K562 (cell line): ENCODE results near the gene H2AZ2. TPM values are rescaled to one million over a fixed set of nuclear protein-coding genes. Genes with fewer than 3 reads are reported as not detected.

Experiments used
- BRF1 ChIP-seq: IDR thresholded peaks from 3 replicates; pipeline ENCODE4 v1.6.1; 2011; ENCODE audit warnings: borderline replicate concordance, mild to moderate bottlenecking; ENCODE audit not compliant: insufficient read length; ENCODE audit errors: extremely low read depth
- CHD4 ChIP-seq: fragments of 200-600 bp; sonication (generic); IDR thresholded peaks from 3 replicates; pipeline ENCODE4 v1.6.1; 2012; ENCODE audit warnings: low read depth, mild to moderate bottlenecking, mixed read lengths, low read length, inconsistent platforms; ENCODE audit not compliant: insufficient read depth, insufficient replicate concordance, poor library complexity, severe bottlenecking
- CXXC5 ChIP-seq: fragments of 250-450 bp; sonication (Bioruptor Pico); IDR thresholded peaks from 2 replicates; pipeline ENCODE4 v1.8.0; 2022; ENCODE audit warnings: inconsistent platforms, mild to moderate bottlenecking, moderate library complexity
- FOXM1 ChIP-seq, 2 experiments: fragments of 450-650 bp in 1 of 2; sonication (generic) in 1 of 2; formaldehyde crosslinking in 1 of 2; IDR thresholded peaks; 2 replicates each; pipeline versions ENCODE4 v1.6.1 to v1.9.0; 2017 to 2022; ENCODE audit warnings: low read depth in 2 of 2, mild to moderate bottlenecking in 2 of 2, missing genetic modification reagents in 1 of 2, moderate library complexity in 1 of 2
- HOXB6 ChIP-seq: fragments of 250-450 bp; sonication (Bioruptor Pico); IDR thresholded peaks from 2 replicates; pipeline ENCODE4 v1.5.1; 2022; ENCODE audit warnings: mild to moderate bottlenecking, borderline replicate concordance
- LARP7 ChIP-seq: fragments of 450-650 bp; IDR thresholded peaks from 2 replicates; pipeline ENCODE4 v1.6.1; 2016
- MAZ ChIP-seq, 2 experiments: fragments of 450-650 bp in 1 of 2; sonication (generic) in 1 of 2; formaldehyde crosslinking; IDR thresholded peaks in 1 of 2; conservative IDR thresholded peaks in 1 of 2; 2 replicates each; pipeline versions ENCODE4 v1.4.0 to v1.5.0; 2020; ENCODE audit warnings: mild to moderate bottlenecking in 1 of 2, missing genetic modification reagents in 1 of 2
- MCM5 ChIP-seq: fragments of 450-650 bp; IDR thresholded peaks from 2 replicates; pipeline ENCODE4 v1.6.1; 2016; ENCODE audit warnings: low read depth
- PHB2 ChIP-seq: fragments of 450-650 bp; IDR thresholded peaks from 2 replicates; pipeline ENCODE4 v1.6.1; 2017; ENCODE audit warnings: low read depth
- SUPT5H ChIP-seq: fragments of 450-650 bp; IDR thresholded peaks from 2 replicates; pipeline ENCODE4 v1.6.1; 2016
- XRCC4 ChIP-seq: IDR thresholded peaks from one replicate; pipeline ENCODE4 v1.6.1; 2011; ENCODE audit not compliant: insufficient read depth, insufficient read length; ENCODE audit errors: extremely low read depth
- ZNF445 ChIP-seq: fragments of 250-450 bp; sonication (Bioruptor Pico); IDR thresholded peaks from 2 replicates; pipeline ENCODE4 v1.4.0; 2020; ENCODE audit warnings: low read depth, mild to moderate bottlenecking, moderate library complexity
- ZNF75A ChIP-seq: fragments of 450-650 bp; formaldehyde crosslinking; IDR thresholded peaks from 2 replicates; pipeline ENCODE4 v1.4.0; 2020; ENCODE audit warnings: mild to moderate bottlenecking
- polyA plus RNA-seq, 8 experiments: library from polyadenylated mRNA; depleted of rRNA in 4 of 8; stranded (reverse) in 5 of 8; unstranded in 3 of 8; fragments of >200 nt; fragmentation: Nextera tagmentation in 2 of 8; fragmentation: Illumina TruSeq in 1 of 8; extraction: Ambion mirVana in 2 of 8; extraction: Trizol in 1 of 8; gene quantifications; 2 replicates each; pipeline versions ENCODE4 v1.2.1 to v1.2.3, GENCODE V29; 2011 to 2014; ENCODE audit warnings: inconsistent platforms in 1 of 8, missing spikeins in 1 of 8
- total RNA-seq, 7 experiments: library from RNA; depleted of rRNA in 6 of 7; stranded (reverse); fragments of >200 nt in 6 of 7; fragmentation: Illumina TruSeq in 2 of 7; extraction: Trizol in 2 of 7; gene quantifications; 2 replicates each; pipeline versions ENCODE4 v1.2.1 to v1.2.3, GENCODE V29; 2011 to 2021; ENCODE audit warnings: low replicate concordance in 1 of 7
- TF ChIP-seq, protein P1 (sequence below), 2 experiments: fragments of 450-650 bp in 1 of 2; sonication (generic) in 1 of 2; formaldehyde crosslinking in 1 of 2; IDR thresholded peaks in 1 of 2; conservative IDR thresholded peaks in 1 of 2; 2 replicates each; pipeline versions ENCODE4 v1.6.1 to v1.8.1; 2016 to 2023; ENCODE audit warnings: mild to moderate bottlenecking in 2 of 2, moderate library complexity in 2 of 2, inconsistent platforms in 1 of 2, missing genetic modification reagents in 1 of 2
- TF ChIP-seq, protein P2 (sequence below), 3 experiments: IDR thresholded peaks in 2 of 3; conservative IDR thresholded peaks in 1 of 3; 2 replicates each; pipeline ENCODE4 v1.5.1; 2011 to 2012; ENCODE audit warnings: low read length in 3 of 3, mild to moderate bottlenecking in 3 of 3, control low read depth in 2 of 3, improper control_type of control experiment in 1 of 3, inconsistent platforms in 1 of 3, low read depth in 1 of 3, mixed read lengths in 1 of 3, moderate library complexity in 1 of 3; ENCODE audit not compliant: insufficient read depth in 2 of 3
- TF ChIP-seq, protein P3 (sequence below), 2 experiments: IDR thresholded peaks; 2 replicates each; pipeline ENCODE4 v1.6.1; 2012; ENCODE audit warnings: improper control_type of control experiment in 2 of 2, low read depth in 2 of 2, low read length in 2 of 2, borderline replicate concordance in 1 of 2
- TF ChIP-seq, protein P4 (sequence below): fragments of 250-450 bp; sonication (Bioruptor Pico); IDR thresholded peaks from 2 replicates; pipeline ENCODE4 v1.5.0; 2021
- TF ChIP-seq, protein P5 (sequence below): fragments of 250-450 bp; sonication (Bioruptor Pico); IDR thresholded peaks from 2 replicates; pipeline ENCODE4 v1.5.0; 2022; ENCODE audit warnings: mild to moderate bottlenecking

The H2AZ2 gene
- total and polyA plus RNA-seq, 9 of the 15 experiments (the other 6 are each of a cell fraction or from before 2014, with no cell fraction given) = 105 to 382 (median 286) TPM

DNA sequence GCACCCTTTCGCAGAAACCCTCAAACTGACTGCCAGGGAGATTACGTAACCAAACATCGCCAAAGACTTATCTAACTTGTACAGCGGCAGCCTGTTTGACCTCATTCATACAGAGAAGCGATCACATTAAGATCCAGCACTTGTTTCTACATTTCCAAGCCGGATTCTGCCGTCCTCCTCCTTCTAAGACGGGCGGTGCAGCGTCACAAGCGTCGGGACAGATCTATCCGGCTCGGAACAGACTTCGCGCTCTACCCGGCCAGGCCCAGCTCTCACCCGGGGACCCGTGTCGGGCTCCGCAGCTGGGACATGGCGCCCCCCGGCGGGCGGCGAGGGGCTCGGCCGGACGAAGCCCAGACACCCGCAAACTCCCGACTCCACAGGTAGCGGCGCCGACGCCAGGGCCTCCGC lies 373 bp downstream of the H2AZ2 start (continued):
- TF ChIP-seq, protein P1, sequence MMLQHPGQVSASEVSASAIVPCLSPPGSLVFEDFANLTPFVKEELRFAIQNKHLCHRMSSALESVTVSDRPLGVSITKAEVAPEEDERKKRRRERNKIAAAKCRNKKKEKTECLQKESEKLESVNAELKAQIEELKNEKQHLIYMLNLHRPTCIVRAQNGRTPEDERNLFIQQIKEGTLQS (IDR thresholded peaks at IDR 0.05) = peak; percentile 91
- TF ChIP-seq, protein P1 (CRISPR knock-in tag; conservative IDR thresholded peaks at IDR 0.05) = peak; percentile 62; the same call in 1 of the 2 replicates
- TF ChIP-seq ZNF75A (CRISPR knock-in tag) (no peak), LARP7 (no peak), ZNF445 (no peak), PHB2 (no peak; the same call in 1 of the 2 replicates), HOXB6 (CRISPR knock-in tag) (no peak), CHD4 (no peak), SUPT5H (peak; percentile 67), CXXC5 (peak; percentile 73), BRF1 (no peak), FOXM1 (IDR thresholded peaks at IDR 0.05; ENCODE audit: low read depth) (peak; percentile 73), FOXM1 (CRISPR knock-in tag; IDR thresholded peaks at IDR 0.05; ENCODE audit: low read depth) (0 out of 2 replicates have a peak, but pooled peaks have one; percentile 87), MAZ (CRISPR knock-in tag; conservative IDR thresholded peaks at IDR 0.05 in 1 of 2, IDR thresholded peaks at IDR 0.05 in 1 of 2) (peak in 1 of 2 experiments; percentile 54; a peak in 2 of 4 replicates), MCM5 (no peak), XRCC4 (no peak)
- TF ChIP-seq, protein P2, sequence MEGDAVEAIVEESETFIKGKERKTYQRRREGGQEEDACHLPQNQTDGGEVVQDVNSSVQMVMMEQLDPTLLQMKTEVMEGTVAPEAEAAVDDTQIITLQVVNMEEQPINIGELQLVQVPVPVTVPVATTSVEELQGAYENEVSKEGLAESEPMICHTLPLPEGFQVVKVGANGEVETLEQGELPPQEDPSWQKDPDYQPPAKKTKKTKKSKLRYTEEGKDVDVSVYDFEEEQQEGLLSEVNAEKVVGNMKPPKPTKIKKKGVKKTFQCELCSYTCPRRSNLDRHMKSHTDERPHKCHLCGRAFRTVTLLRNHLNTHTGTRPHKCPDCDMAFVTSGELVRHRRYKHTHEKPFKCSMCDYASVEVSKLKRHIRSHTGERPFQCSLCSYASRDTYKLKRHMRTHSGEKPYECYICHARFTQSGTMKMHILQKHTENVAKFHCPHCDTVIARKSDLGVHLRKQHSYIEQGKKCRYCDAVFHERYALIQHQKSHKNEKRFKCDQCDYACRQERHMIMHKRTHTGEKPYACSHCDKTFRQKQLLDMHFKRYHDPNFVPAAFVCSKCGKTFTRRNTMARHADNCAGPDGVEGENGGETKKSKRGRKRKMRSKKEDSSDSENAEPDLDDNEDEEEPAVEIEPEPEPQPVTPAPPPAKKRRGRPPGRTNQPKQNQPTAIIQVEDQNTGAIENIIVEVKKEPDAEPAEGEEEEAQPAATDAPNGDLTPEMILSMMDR (IDR thresholded peaks at IDR 0.05 in 2 of 3, conservative IDR thresholded peaks at IDR 0.05 in 1 of 3; ENCODE audit: insufficient read depth in 2 of 3, low read depth in 1 of 3, low read length in 3 of 3) = peak; percentile 76 to 81 (median 79)
- TF ChIP-seq, protein P3, sequence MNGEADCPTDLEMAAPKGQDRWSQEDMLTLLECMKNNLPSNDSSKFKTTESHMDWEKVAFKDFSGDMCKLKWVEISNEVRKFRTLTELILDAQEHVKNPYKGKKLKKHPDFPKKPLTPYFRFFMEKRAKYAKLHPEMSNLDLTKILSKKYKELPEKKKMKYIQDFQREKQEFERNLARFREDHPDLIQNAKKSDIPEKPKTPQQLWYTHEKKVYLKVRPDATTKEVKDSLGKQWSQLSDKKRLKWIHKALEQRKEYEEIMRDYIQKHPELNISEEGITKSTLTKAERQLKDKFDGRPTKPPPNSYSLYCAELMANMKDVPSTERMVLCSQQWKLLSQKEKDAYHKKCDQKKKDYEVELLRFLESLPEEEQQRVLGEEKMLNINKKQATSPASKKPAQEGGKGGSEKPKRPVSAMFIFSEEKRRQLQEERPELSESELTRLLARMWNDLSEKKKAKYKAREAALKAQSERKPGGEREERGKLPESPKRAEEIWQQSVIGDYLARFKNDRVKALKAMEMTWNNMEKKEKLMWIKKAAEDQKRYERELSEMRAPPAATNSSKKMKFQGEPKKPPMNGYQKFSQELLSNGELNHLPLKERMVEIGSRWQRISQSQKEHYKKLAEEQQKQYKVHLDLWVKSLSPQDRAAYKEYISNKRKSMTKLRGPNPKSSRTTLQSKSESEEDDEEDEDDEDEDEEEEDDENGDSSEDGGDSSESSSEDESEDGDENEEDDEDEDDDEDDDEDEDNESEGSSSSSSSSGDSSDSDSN (IDR thresholded peaks at IDR 0.05; ENCODE audit: borderline replicate concordance in 1 of 2, low read depth in 2 of 2, low read length in 2 of 2) = peak; percentile 96 to 99
- TF ChIP-seq, protein P4, sequence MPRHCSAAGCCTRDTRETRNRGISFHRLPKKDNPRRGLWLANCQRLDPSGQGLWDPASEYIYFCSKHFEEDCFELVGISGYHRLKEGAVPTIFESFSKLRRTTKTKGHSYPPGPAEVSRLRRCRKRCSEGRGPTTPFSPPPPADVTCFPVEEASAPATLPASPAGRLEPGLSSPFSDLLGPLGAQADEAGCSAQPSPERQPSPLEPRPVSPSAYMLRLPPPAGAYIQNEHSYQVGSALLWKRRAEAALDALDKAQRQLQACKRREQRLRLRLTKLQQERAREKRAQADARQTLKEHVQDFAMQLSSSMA (CRISPR knock-in tag) = peak; percentile 60; the same call in 1 of the 2 replicates
- TF ChIP-seq, protein P5, sequence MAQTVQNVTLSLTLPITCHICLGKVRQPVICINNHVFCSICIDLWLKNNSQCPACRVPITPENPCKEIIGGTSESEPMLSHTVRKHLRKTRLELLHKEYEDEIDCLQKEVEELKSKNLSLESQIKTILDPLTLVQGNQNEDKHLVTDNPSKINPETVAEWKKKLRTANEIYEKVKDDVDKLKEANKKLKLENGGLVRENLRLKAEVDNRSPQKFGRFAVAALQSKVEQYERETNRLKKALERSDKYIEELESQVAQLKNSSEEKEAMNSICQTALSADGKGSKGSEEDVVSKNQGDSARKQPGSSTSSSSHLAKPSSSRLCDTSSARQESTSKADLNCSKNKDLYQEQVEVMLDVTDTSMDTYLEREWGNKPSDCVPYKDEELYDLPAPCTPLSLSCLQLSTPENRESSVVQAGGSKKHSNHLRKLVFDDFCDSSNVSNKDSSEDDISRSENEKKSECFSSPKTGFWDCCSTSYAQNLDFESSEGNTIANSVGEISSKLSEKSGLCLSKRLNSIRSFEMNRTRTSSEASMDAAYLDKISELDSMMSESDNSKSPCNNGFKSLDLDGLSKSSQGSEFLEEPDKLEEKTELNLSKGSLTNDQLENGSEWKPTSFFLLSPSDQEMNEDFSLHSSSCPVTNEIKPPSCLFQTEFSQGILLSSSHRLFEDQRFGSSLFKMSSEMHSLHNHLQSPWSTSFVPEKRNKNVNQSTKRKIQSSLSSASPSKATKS (CRISPR knock-in tag) = no peak
